ENCODE data around the gene FRG2B. TPM values are rescaled to one million over a fixed set of nuclear protein-coding genes. Genes with fewer than 3 reads are reported as not detected.
"Not testable (repeated sequence)": the region's sequence is repeated elsewhere in the genome, so short reads cannot be mapped to it uniquely, and the experiment has no call there.

The FRG2B gene
- total RNA-seq: not detected

DNA sequence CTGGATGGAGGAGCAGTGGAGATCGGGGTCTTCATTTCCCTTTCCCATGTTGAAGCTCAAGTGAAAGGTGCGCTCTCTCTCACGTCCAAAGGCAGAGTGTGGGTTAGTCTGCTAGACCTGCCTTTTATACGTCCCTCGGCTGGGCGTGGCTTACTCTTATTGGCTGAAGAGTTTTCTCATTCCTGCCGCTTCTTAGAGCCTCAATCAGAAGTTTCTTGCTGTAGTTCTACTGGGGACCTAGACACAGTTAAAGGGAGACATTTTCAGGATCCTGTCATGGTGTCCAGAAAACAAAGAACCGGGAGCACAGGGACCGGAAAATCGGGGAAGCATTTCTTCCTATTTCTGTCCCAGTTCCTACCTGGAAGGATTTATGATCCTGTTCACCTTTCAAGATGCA, at the start of gene FRG2B:
TSS of gene FRG2B (minus strand) at position 101 of the 400 bp plus-strand sequence. CDS start at position 48, 53 bp downstream.
- H3K36me3 ChIP-seq; H3K27ac ChIP-seq; intact Hi-C loops (cut with DNase I; ENCODE audit: low total_unique reads); H3K4me3 ChIP-seq; H3K4me1 ChIP-seq; DNase-seq; H3K27me3 ChIP-seq; H3K9me3 ChIP-seq: not testable (repeated sequence)

DNA sequence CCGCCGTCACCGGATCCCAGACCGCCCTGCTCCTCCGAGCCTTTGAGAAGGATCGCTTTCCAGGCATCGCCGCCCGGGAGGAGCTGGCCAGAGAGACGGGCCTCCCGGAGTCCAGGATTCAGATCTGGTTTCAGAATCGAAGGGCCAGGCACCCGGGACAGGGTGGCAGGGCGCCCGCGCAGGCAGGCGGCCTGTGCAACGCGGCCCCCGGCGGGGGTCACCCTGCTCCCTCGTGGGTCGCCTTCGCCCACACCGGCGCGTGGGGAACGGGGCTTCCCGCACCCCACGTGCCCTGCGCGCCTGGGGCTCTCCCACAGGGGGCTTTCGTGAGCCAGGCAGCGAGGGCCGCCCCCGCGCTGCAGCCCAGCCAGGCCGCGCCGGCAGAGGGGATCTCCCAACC, 40.9 kb upstream of the FRG2B start:
- DNase-seq; H3K9me3 ChIP-seq; H3K36me3 ChIP-seq; H3K4me3 ChIP-seq; H3K27ac ChIP-seq; intact Hi-C loops (cut with DNase I; ENCODE audit: low total_unique reads); H3K4me1 ChIP-seq; H3K27me3 ChIP-seq: not testable (repeated sequence)

DNA sequence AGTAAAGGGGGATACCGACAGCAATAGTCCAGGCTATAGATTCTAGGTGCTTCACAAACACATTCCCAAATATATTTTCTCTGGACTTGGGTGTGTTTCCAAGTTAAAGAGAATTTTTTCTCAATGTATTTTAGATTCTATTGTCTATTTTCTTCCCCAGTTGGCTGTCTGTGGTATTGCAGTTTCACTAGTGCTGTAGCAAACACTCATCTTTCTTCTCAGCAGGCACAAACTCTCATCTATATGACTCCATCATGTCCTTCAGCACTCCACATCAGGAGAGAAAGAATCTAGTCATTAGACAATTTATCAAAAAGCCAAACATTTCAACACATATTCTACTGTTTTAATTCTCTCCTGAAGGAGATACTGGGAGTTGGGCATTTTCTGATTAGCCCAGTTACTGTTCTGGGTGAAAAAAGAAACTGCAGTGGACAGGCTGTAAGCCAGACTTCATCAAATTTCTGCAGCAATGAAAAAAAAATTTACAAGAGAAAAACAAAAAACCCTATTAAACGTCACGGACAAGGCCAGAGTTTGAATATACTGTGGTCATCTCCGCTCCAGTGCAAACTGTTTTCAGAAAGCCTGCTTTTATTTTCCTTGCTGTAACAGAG, 37.1 kb upstream of the FRG2B start:
- DNase-seq; H3K4me3 ChIP-seq; H3K4me1 ChIP-seq; H3K9me3 ChIP-seq; intact Hi-C loops (cut with DNase I; ENCODE audit: low total_unique reads); H3K36me3 ChIP-seq; H3K27ac ChIP-seq; H3K27me3 ChIP-seq: not testable (repeated sequence)

DNA sequence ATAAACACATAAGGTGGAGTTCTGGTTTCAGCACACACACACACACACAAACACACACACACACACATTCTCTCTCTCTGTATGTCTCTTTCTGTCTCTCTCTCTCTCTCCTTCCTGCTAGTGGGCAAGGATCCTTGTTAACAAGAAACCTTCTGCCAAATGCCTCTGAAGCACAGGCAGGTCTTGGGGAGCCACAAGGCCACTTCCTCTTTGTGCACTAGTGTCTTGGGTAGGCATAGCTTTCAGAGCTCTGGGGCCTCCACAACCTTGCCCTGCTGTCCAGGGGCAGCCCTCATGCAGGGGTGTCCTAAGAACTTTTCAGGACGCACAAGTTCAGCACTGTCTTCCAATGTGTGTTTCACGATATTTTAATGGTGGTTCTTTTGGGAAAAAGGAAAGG, 34.5 kb upstream of the FRG2B start:
- H3K27ac ChIP-seq; H3K4me1 ChIP-seq; H3K9me3 ChIP-seq; H3K36me3 ChIP-seq; H3K27me3 ChIP-seq; intact Hi-C loops (cut with DNase I; ENCODE audit: low total_unique reads); DNase-seq; H3K4me3 ChIP-seq: not testable (repeated sequence)

DNA sequence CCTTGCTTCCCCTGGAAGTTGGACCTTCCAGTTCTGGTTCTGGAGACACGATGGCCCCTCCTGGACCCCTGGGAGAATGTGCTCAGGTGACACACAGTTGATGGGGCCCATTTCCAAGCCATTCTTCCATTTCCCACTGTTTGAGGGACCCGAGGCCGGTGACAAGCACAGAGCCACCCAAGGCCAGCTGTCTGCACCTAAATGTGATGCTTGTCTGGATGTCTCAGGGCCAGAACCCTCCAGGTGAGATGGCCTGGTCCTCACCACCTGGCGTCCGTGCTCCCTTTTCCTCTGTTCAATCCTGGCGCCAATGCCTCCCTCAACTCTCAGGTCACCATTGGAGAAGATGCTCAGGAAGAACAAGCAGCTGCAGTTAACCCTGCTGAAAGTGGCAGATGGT, 33.9 kb upstream of the FRG2B start:
- H3K27ac ChIP-seq; H3K9me3 ChIP-seq; DNase-seq; H3K27me3 ChIP-seq; H3K4me3 ChIP-seq; H3K36me3 ChIP-seq; intact Hi-C loops (cut with DNase I; ENCODE audit: low total_unique reads); H3K4me1 ChIP-seq: not testable (repeated sequence)

DNA sequence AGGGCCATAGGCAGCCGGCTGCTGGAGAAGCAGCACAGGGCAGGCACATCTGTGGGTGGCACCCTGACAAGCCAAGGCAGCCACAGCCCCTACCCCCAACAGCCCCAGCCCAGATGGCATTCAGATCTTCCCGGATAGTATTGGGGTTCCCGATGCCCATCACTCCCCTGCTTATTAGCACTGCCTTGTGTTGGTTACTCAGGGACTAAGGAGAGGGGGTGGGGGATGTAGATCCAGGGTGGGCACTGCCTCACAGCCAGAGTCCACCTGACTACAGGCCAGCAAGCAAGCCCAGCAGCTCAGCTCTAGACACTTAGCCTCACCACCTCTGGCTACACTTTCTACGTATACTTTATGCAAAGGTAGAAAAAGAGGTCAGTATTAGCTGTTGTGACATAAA, 30.7 kb upstream of the FRG2B start:
- intact Hi-C loops (cut with DNase I; ENCODE audit: low total_unique reads); H3K4me1 ChIP-seq; H3K27ac ChIP-seq; H3K4me3 ChIP-seq; H3K36me3 ChIP-seq; DNase-seq; H3K27me3 ChIP-seq; H3K9me3 ChIP-seq: not testable (repeated sequence)

DNA sequence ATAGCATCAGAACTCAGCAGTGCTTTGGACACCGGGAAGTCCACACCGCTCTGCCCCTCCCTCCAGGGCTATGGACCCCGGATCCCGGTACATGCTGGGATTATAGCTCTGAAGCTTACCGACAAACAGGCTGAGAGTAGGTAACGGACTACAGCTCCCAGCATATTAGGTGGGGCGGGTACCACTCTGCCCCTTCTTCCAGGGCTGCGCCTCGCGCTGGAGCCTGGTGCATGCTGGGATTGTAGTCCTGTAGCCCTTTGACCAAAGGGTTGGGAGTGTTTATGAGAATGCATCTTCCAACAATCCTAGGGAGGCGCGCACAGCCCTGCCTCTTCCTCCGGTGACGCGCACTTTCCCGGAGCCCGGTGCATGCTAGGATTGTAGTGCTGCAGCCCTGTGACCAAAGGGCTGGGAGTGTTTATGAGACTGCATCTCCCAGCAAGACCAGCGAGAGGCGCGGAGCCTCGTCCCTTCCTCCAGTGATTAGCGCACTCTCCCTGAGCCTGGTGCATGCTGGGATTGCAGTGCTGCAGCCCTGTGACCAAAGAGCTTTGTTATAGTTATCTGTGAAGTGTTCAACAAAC, 22.4 kb upstream of the FRG2B start:
- H3K4me1 ChIP-seq; H3K27me3 ChIP-seq; intact Hi-C loops (cut with DNase I; ENCODE audit: low total_unique reads); H3K9me3 ChIP-seq; H3K4me3 ChIP-seq; H3K27ac ChIP-seq; H3K36me3 ChIP-seq; DNase-seq: not testable (repeated sequence)

DNA sequence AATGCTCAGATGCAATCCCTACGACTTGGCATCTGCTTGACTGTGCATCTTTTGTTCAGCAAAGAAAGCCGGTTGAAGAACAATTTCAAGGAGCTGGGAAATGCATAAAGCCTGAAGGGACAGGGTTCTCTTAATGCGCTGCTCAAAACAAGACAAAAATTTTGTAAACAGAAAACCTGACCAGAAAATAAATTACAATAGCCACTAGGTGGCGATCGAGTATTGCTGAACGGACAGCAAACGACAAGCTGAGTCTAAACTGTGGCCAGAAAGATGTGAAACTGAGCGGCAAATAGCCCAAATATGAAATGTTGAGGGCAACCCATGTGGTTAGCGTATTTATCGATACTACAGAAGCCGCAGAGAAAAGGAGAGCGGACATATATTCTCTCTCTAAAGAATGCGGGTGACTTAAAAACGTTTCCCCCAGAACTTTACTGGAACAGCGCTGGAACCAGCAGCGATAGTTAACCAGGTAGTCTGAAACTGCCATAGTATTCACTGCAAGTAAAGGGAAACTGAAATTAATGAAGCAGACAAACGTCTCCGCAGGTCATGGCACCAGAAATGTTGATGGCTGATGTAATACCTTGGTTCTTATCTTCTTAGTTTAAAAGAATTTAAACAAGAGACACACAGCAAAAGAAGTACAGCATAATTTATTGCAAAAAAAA, 20.6 kb upstream of the FRG2B start:
- DNase-seq; intact Hi-C loops (cut with DNase I; ENCODE audit: low total_unique reads); H3K36me3 ChIP-seq; H3K4me1 ChIP-seq; H3K4me3 ChIP-seq; H3K27me3 ChIP-seq; H3K9me3 ChIP-seq; H3K27ac ChIP-seq: not testable (repeated sequence)
- TF ChIP-seq, protein P1, sequence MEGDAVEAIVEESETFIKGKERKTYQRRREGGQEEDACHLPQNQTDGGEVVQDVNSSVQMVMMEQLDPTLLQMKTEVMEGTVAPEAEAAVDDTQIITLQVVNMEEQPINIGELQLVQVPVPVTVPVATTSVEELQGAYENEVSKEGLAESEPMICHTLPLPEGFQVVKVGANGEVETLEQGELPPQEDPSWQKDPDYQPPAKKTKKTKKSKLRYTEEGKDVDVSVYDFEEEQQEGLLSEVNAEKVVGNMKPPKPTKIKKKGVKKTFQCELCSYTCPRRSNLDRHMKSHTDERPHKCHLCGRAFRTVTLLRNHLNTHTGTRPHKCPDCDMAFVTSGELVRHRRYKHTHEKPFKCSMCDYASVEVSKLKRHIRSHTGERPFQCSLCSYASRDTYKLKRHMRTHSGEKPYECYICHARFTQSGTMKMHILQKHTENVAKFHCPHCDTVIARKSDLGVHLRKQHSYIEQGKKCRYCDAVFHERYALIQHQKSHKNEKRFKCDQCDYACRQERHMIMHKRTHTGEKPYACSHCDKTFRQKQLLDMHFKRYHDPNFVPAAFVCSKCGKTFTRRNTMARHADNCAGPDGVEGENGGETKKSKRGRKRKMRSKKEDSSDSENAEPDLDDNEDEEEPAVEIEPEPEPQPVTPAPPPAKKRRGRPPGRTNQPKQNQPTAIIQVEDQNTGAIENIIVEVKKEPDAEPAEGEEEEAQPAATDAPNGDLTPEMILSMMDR (IDR thresholded peaks at IDR 0.05): peak in 1 of 4 experiments; percentile 17

DNA sequence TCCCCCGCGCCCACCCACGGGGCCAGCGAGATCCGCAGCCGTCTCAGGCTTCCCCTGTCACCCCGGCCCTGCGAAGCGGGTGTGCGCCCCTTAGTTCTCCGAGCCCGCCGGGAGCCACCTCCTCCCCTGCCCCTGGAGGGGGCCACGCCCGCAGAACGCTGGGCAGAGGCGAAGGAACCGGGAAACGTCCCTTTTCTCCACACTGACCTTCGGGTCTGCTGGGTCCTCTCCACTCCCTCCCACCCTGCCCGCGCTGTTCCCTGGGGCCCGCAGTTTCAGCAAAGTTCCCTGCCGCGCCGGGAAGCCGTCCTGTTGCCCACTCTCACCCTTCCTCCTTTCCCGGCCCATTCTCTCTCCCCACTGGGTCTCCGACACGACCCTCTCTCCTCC, 11.2 kb upstream of the FRG2B start:
- H3K4me3 ChIP-seq; H3K36me3 ChIP-seq; H3K9me3 ChIP-seq; H3K4me1 ChIP-seq; H3K27ac ChIP-seq; DNase-seq; H3K27me3 ChIP-seq; intact Hi-C loops (cut with DNase I; ENCODE audit: low total_unique reads): not testable (repeated sequence)

DNA sequence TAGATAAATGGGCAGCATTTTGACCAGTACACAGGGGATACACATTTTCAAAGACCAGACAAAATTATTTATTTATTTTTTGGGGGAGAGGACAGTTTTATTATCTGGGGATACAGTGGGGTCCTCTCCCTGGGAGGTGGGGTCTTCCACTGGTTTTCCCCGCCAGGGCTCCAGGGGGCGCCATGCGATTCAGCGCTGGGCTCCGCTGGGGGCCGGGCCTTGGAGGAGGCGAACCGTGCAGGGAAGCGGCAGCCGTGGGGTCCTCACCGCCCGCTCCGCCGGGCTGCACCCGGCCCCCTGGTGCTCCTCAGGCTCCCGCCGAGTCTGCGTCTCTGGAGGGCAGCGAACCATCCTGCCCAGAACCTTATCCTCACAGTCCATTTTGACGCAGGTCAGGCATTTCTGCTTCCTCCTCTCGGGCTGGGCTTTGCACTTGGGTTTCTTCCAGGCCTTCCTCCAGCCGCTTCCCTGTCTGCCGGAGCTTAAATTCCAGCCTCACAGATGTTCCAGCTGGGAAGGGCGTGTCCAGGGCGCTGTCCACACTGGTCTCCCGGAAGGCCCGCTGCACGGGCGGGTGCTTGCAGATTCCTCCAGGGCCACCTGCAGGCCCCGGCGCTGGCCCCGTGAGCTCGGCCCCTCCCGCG, 10.7 kb upstream of the FRG2B start:
- H3K27ac ChIP-seq; H3K4me3 ChIP-seq; H3K9me3 ChIP-seq; intact Hi-C loops (cut with DNase I; ENCODE audit: low total_unique reads); DNase-seq; H3K4me1 ChIP-seq; H3K27me3 ChIP-seq; H3K36me3 ChIP-seq: not testable (repeated sequence)

DNA sequence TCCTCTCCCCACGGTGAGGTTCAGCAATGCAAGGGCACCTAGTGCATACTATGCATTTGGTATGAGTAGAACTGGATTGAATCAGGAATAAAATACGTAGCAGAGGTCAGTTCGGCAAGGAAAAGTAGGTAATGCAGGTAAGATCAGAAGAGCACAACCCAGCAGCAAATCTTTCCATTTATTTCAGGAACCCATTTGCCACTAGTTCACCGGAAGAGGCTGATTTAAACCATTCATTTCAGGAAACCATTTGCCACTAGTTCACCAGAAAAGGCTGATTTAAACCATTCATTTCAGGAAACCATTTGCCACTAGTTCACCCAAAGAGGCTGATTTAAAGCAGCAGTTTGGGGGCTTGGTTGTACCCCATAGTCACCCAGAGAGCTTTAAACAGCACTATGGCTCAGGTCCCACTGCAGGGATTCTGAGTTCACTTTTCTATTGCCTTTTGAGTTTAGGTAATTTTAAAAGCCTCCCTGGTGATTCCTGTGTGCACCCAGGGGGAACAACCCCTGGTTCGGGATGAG, 4.2 kb upstream of the FRG2B start:
- DNase-seq; H3K27ac ChIP-seq; intact Hi-C loops (cut with DNase I; ENCODE audit: low total_unique reads); H3K4me1 ChIP-seq; H3K36me3 ChIP-seq; H3K9me3 ChIP-seq; H3K27me3 ChIP-seq; H3K4me3 ChIP-seq: not testable (repeated sequence)

DNA sequence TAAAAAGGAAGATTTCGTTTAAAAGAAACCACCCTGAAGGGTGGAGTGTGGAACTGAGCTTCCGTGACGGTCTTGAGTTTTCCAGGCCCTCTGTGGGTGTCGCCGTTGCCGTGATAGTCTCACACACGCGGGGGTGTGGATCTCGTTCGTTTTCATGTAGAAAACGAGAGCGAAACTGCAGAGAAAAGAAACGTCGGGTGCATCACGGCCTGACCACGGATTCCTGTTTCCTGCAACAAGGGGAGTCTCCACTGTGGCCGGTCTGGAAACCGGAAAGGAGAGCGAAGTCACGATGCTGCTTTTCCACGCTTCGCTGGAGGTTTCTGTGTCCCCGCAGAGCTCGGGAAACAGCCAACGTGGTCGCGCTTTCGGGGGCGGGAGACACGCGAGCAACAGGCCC, 4.1 kb downstream of the FRG2B start:
- H3K27ac ChIP-seq; H3K4me3 ChIP-seq; DNase-seq; H3K9me3 ChIP-seq; H3K36me3 ChIP-seq; H3K4me1 ChIP-seq; intact Hi-C loops (cut with DNase I; ENCODE audit: low total_unique reads); H3K27me3 ChIP-seq: not testable (repeated sequence)

All from uterus (tissue), 4 donors.